NCI-H2081 (cell line): ENCODE results near the gene EPS8L3.
"Not testable (repeated sequence)": the region's sequence is repeated elsewhere in the genome, so short reads cannot be mapped to it uniquely, and the experiment has no call there.

ENCODE experiments used
- DNase-seq, 2 experiments: peaks; one replicate each; lab custom pipeline; 2025; lab: John Stamatoyannopoulos, UW

The EPS8L3 gene

GRCh38 chr1:109780982-109781381, 17.3 kb upstream of the EPS8L3 start:
- no peak for DNase-seq

- no peak for DNase-seq
Measured at GRCh38 chr1:109777980-109778625, 14.4 kb upstream of the EPS8L3 start.

GRCh38 chr1:109777436-109777835, 13.7 kb upstream of the EPS8L3 start:
- no peak for DNase-seq

GRCh38 chr1:109776911-109777310, 13.2 kb upstream of the EPS8L3 start:
- peak; percentile 60 to 72 for DNase-seq

DNA sequence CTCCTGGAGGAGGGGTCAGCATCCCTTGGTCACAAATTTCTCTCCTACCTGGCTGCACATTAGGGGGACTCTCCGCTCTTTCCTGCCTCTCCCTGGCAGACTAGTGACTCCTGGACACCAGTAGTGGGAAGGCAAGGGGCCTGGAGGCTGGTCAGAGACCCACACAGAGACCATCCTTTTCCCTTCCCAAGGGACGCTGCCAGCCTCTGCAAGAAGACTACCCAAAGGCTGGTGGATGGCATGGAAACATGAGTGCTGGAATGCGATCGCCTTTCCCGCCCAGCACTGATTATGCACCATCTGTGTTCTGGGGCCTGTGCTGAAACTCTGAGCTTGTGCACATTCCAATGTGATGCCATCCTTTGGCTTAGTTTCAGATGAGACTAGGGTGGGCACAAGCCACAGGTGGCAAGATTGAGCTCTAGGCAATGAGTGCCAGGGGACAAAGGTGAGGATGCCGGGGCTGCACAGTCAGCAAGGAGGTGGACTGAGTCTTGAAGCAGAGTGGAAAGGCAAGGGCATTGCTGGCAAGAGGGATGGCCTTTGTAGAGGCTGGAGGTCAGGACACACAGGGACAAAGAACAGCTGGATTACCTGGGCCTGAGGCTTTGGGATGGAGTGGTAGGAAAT, 12.6 kb upstream of the EPS8L3 start:
- no peak for DNase-seq

GRCh38 chr1:109775398-109775797, 11.7 kb upstream of the EPS8L3 start:
- no peak for DNase-seq

DNA sequence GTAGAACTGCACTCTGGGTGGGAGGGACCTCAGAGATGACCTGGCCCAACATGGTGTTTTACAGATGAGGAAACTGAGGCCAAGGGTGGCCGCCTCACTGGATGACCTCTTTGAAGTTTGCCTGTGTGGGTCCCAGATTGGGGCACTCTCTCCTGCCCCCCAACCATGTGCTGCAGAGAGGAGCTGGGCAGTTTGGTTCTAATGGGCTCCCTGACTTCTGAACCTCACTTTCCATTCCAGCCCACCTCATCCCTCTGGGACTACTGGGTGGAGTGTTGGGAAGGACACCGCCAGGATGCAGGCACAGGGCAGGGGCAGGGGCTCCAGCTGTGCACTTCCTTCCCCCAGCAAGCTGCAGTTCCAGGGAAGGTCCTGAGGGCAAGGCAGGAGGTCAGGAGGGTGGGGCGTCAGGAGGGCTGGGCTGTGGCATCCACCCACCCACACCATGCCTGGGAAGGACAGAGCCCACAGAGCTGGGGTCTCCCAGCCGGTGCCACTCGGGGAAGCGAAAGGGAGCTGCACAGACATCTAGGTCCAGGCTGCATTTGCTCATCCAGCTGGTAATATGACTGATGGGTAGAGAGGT, 10.3 kb upstream of the EPS8L3 start:
- no peak for DNase-seq

DNA sequence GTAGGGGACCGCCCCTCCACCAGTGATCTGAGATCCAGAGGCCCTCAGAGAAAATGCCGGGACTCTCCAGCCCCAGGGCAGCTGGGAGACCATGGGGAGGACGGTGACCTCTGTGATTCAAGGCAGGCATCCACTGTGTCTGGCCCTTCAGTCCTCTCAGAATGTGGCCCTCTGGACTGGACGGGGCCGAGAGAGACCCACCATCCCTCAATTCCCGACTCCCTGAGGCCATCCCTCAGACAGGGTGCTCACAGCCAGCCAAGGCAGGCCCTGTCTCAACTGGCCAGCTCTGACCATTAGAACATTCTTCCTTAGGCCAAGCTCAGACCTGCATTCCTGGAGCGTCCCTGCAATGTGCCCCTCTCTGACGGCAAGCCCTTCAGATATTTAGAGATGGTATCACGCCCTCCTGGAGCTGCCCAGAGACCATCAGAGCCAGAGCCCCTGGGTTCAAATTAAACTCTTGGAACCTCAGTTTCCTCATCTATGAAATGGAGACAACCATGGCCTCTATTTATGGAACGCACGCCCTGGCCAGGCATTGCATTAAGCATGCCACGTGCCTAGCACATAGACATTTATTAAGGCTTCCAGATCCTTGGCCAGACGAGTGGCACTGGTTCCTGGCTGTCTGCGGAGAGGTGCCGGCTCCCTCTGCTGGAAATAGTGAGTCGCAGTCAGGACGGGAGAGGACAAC, 9.6 kb upstream of the EPS8L3 start:
- peak; percentile 54 to 81 for DNase-seq

GRCh38 chr1:109772658-109773202, 9.0 kb upstream of the EPS8L3 start:
- no peak for DNase-seq

- DNase-seq, result no peak
Measured at GRCh38 chr1:109771712-109772657, 8.3 kb upstream of the EPS8L3 start.

DNA sequence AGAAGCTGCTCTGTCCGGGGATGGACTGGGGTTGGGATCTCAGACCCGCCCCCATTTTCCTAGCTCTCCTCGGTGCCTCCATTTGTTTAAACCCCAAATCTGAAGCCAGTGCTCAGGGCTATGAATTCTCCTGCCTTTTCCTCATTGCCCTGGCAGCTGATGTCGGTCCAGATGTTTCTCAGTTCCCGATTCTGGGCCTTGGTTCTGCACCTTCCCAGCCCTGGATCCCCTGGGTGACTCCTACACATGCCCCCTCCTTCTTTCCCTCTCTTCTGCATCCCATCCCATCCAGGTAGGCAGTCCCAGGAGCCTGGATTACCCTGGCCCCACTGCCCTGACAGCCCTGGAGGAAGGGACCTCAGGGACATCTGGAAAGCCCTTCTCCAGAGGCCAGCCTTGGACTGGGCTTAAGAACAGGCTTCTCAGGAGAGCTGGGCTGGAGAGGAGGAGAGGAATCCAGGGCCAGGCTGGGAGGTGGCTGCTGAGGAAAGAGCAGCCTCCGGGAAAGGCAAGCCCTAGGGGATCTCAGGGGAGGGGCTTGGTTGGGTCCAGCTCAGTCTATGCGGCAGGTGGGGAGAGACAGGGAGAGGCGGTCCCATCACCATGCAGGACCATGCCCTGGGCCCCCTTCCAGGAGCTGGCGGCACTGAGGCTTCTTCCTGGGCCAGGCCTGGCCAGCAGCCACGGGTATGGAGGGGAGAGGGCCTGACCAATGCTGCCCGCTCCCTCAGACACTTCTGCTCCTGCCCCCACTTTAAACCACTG, 6.8 kb upstream of the EPS8L3 start:
- no peak for DNase-seq

GRCh38 chr1:109769330-109770078, 5.8 kb upstream of the EPS8L3 start:
- no peak for DNase-seq

DNA sequence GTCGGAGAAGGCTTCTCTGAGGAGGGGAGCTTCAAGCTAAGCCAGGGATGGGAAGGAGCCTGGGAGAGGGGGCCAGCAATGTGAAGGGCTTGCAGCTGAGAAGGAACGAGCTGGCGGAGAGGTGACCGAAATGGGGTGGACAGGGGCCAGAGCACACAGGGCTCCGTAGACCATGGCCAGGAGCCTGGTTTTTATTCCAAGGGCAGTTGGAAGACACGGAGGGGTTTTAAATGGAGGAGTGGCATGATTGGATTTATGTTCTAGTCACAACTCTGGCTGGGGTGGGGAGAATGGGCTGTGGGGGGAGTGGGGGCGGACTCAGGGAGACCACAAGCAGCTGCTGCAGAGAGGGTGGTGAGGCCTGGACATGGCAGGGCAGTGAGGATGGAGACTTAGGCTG, 5.1 kb upstream of the EPS8L3 start:
- no peak for DNase-seq

GRCh38 chr1:109768335-109768650, 4.6 kb upstream of the EPS8L3 start:
- no peak for DNase-seq

DNA sequence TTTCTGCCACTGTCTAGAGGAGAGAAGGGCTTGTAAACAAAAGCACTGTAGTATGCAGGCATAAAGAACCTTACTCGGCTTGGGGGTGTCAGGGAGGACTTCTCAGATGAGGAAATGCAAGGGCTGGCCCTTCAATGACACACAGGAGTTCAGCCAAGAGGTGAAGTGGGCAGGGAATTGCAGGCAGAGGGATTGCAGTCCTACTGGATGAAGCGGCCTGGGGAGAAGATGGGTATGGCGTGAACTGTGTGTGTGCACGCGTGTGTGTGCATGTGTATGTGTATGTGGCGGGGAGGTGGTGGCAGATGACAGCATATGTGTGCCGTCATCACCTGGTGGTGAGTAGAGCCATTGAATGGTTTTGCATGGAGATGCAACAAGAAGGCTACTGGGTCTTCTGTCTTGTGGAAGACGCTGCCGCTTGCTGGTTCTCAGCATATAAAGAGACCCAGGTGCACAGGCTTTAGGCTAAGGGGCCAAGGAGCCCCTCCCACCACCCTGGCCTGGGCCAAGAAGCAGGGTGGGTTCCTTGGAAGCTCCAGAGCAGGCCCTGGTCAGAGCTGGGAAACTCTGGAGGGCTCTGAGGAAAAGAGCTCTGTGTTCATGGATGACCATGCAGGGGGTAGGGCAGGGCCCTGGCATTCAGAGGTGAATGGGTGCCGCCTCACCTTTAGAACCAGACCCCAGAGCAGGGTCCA, 4.1 kb upstream of the EPS8L3 start:
- no peak for DNase-seq

DNA sequence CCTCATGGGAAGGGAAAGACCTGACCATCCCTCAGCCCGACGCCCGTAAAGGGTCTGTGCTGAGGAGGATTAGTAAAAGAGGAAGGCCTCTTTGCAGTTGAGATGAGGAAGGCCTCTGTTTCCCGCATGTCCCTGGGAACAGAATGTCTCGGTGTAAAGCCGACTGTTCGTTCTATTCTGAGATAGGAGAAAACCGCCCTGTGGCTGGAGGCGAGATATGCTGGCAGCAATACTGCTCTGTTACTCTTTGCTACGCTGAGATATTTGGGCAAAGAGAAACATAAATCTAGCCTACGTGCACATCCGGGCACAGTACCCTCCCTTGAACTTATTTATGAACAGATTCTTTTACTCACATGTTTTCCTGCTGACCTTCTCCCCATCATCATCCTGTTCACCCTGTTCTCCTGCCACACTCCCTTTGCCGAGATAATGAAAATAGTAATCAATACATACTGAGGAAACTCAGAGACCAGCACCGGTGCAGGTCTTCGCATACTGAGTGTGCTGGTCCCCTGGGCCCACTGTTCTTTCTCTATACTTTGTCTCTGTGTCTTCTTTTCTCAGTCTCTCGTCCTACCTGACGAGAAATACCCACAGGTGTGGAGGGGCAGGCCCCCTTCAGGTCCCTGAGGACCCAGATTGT, 3.4 kb upstream of the EPS8L3 start:
- not testable (repeated sequence) for DNase-seq

DNA sequence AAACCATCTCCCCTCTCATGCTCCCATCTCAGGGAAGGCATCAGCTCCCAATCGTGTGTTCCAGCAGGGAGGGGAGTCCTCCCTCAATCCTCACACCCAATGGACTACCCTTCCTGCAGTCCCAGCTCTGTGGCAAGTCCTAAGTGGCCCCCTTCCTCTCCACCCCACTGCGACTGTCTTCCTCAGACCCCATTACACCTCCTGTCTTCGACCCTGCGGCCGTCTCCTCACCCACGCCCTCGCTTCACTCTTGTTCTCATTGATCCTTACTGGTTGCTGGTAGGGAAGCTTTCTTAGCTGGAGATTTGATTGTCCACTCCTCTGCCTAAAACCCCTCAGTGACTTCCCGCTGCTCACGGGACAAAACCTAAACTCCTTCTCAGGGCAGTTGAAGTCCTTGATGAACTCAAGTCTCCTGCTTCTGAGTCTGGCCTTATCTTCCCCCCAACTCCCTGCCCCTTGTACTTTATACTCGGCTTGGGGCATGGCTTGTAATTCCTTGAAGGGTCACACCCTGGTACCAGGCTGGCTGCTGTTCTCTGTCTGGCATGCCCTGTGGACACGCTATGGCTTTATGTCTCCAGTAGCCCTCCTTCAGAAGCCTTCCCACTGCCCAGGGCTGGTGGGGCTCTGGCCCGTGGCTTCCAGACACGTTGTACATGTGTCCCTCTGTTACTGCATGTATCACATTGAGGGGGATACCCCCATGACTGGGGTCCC, 2.3 kb upstream of the EPS8L3 start:
- DNase-seq, result no peak

GRCh38 chr1:109765483-109765815, 1.7 kb upstream of the EPS8L3 start:
- no peak for DNase-seq
